KMS-11 (cell line): Measurements from ENCODE around the gene PRRT4.

Experiments used
- H2AFZ ChIP-seq: fragments of 200-600 bp; sonication (generic); 2 replicates; pipeline ENCODE4 v1.6.1; 2016; ENCODE audit warnings: antibody characterized with exemption, mixed run types, low read depth
- H3K27ac ChIP-seq: fragments of 200-600 bp; sonication (generic); 2 replicates; pipeline ENCODE4 v1.6.1; 2016; ENCODE audit warnings: mild to moderate bottlenecking, mixed run types
- H3K27me3 ChIP-seq: fragments of 200-600 bp; sonication (generic); 2 replicates; pipeline ENCODE4 v1.6.1; 2017; ENCODE audit warnings: mild to moderate bottlenecking, low read depth, mixed run types, moderate library complexity; ENCODE audit not compliant: insufficient read depth
- H3K36me3 ChIP-seq: fragments of 200-600 bp; sonication (generic); 2 replicates; pipeline ENCODE4 v1.6.1; 2017; ENCODE audit warnings: mild to moderate bottlenecking, mixed run types; ENCODE audit not compliant: insufficient read depth
- H3K4me1 ChIP-seq: fragments of 200-600 bp; sonication (generic); 2 replicates; pipeline ENCODE4 v1.6.1; 2016; ENCODE audit warnings: mild to moderate bottlenecking, low read depth, mixed run types; ENCODE audit not compliant: poor library complexity, severe bottlenecking
- H3K4me2 ChIP-seq: fragments of 200-600 bp; sonication (generic); 2 replicates; pipeline ENCODE4 v1.7.0; 2016; ENCODE audit warnings: mild to moderate bottlenecking, mixed run types
- H3K4me3 ChIP-seq: fragments of 200-600 bp; sonication (generic); IDR thresholded peaks from 2 replicates; pipeline ENCODE4 v1.6.1; 2017; ENCODE audit warnings: low read depth, low read length, mixed read lengths; ENCODE audit not compliant: insufficient read depth
- H3K79me2 ChIP-seq: fragments of 200-600 bp; sonication (generic); 2 replicates; pipeline ENCODE4 v1.6.1; 2016; ENCODE audit warnings: low read depth, mixed run types; ENCODE audit not compliant: insufficient read depth
- H3K9ac ChIP-seq: fragments of 200-600 bp; sonication (generic); 2 replicates; pipeline ENCODE4 v1.6.1; 2016; ENCODE audit warnings: mild to moderate bottlenecking, mixed run types
- H4K20me1 ChIP-seq: fragments of 200-600 bp; sonication (generic); 2 replicates; pipeline ENCODE4 v1.6.1; 2016; ENCODE audit warnings: mild to moderate bottlenecking, mixed run types; ENCODE audit not compliant: insufficient read depth
- TF ChIP-seq, protein P1 (sequence below): fragments of 200-600 bp; sonication (generic); conservative IDR thresholded peaks from 2 replicates; pipeline ENCODE4 v1.6.1; 2017; ENCODE audit warnings: low read depth, mild to moderate bottlenecking, antibody characterized with exemption, low read length, moderate library complexity, mixed read lengths

Gene PRRT4

DNA sequence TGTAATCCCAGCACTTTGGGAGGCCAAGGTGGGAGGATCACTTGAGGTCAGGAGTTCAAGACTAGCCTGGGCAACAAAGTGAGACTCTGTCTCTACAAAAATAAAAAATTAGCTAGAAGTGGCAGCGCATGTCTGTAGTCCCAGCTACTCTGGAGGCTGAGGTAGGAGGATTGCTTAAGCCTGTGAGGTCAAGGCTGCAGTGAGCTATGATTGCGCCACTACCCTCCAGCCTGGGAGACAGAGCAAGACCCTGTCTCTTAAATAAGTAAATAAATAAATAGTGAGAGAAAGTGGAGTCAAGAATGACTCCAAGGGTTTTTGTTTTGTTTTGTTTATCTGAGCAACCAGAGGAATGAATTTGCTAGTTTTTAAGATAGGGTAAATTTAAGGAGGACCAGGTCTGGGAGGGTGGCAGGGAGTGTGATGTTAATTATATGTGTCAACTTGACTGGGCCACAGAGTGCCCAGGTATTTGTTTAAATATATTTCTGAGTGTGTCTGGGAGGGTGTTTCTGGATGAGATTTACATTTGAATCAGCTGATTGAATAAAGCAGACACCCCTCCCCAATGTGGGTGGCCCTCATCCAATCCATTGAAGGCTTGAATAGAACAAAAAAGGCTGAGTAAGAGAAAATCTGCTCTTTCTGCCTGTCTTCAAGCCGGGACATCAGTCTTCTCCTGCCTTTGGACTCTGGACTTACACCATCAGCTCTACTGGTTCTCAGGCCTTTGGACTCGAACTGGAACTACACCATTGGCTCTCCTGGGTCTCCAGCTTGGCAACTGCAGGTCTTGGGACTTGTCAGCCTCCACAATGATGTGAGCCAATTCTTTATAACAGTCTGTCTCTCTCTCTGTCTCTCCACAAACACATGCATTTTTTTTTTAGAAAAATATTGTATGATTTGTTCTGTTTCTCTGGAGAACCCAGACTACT lies 24.8 kb upstream of the PRRT4 start:
- TF ChIP-seq, protein P1, sequence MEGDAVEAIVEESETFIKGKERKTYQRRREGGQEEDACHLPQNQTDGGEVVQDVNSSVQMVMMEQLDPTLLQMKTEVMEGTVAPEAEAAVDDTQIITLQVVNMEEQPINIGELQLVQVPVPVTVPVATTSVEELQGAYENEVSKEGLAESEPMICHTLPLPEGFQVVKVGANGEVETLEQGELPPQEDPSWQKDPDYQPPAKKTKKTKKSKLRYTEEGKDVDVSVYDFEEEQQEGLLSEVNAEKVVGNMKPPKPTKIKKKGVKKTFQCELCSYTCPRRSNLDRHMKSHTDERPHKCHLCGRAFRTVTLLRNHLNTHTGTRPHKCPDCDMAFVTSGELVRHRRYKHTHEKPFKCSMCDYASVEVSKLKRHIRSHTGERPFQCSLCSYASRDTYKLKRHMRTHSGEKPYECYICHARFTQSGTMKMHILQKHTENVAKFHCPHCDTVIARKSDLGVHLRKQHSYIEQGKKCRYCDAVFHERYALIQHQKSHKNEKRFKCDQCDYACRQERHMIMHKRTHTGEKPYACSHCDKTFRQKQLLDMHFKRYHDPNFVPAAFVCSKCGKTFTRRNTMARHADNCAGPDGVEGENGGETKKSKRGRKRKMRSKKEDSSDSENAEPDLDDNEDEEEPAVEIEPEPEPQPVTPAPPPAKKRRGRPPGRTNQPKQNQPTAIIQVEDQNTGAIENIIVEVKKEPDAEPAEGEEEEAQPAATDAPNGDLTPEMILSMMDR, result no peak
- H3K4me3 ChIP-seq, result no peak overlapping the region

DNA sequence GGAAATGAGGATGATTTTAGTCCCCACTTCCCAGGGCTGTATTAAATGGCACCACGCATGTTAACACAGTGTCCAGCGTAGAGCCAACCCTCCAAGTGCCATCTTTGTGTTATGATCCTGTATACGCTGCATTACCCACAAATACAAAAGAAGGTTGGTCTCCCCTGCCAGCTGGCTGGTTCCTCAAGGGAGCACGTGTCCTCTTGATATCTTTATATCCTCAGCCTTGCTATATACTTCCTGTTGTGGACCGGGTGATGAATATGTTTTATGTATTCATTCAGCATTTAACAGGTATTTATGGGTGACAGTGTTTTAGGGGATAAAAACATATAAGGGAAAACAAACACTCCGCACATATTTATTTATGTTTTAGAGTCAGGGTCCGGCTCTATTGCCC lies 23.2 kb upstream of the PRRT4 start:
- Histone ChIP-seq H3K36me3 (no peaks in the 10 kb centered on the region), H3K9ac (no peak overlapping the region), H3K79me2 (no peaks in the 10 kb centered on the region), H3K4me2 (no peak overlapping the region), H3K27ac (no peak overlapping the region), H3K27me3 (no peaks in the 10 kb centered on the region; the same call in 1 of the 2 replicates), H2AFZ (no peak overlapping the region), H3K4me1 (no peaks in the 10 kb centered on the region), H4K20me1 (no peaks in the 10 kb centered on the region), H3K4me3 (no peak overlapping the region)
- TF ChIP-seq, protein P1, result no peak

More for the DNA sequence above, 24.8 kb upstream of the PRRT4 start:
- H3K9ac ChIP-seq, result no peak overlapping the region
- H4K20me1 ChIP-seq, result no peaks in the 10 kb centered on the region
- H2AFZ ChIP-seq, result no peak overlapping the region
- H3K27ac ChIP-seq, result no peak overlapping the region
- no peaks in the 10 kb centered on the region for H3K4me1 ChIP-seq
- no peaks in the 10 kb centered on the region for H3K36me3 ChIP-seq
- H3K79me2 ChIP-seq, result no peaks in the 10 kb centered on the region
- no peaks in the 10 kb centered on the region; the same call in 1 of the 2 replicates for H3K27me3 ChIP-seq
- H3K4me2 ChIP-seq, result no peak overlapping the region

DNA sequence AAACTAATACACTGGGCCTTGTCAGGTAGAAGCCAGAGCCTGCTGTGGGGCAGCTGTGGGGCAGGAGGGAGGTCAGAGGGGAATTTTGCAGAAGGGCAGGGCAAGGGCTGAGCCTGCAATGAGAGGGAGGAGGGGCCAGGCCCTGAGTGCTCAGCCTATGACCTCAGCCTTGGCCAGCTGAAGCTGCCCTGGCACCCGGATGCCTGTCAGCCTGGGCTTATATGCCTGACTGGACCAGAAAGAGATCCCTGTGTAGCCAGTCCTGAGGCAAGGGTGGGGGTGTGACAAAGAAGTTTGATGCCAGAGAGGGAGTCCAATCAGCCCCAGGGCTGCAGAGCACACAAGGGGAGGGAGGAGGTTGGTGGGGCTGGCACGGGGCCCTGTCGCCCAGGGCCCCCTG lies 22.3 kb upstream of the PRRT4 start:
- H4K20me1 ChIP-seq, result no peaks in the 10 kb centered on the region
- no peak overlapping the region for H3K4me2 ChIP-seq
- H3K27ac ChIP-seq, result no peak overlapping the region
- no peak overlapping the region for H3K9ac ChIP-seq
- H2AFZ ChIP-seq, result no peak overlapping the region
- no peaks in the 10 kb centered on the region for H3K79me2 ChIP-seq
- TF ChIP-seq, protein P1, result no peak
- no peaks in the 10 kb centered on the region; the same call in 1 of the 2 replicates for H3K27me3 ChIP-seq
- H3K4me1 ChIP-seq, result no peaks in the 10 kb centered on the region
- H3K36me3 ChIP-seq, result no peaks in the 10 kb centered on the region
- H3K4me3 ChIP-seq, result no peak overlapping the region

DNA sequence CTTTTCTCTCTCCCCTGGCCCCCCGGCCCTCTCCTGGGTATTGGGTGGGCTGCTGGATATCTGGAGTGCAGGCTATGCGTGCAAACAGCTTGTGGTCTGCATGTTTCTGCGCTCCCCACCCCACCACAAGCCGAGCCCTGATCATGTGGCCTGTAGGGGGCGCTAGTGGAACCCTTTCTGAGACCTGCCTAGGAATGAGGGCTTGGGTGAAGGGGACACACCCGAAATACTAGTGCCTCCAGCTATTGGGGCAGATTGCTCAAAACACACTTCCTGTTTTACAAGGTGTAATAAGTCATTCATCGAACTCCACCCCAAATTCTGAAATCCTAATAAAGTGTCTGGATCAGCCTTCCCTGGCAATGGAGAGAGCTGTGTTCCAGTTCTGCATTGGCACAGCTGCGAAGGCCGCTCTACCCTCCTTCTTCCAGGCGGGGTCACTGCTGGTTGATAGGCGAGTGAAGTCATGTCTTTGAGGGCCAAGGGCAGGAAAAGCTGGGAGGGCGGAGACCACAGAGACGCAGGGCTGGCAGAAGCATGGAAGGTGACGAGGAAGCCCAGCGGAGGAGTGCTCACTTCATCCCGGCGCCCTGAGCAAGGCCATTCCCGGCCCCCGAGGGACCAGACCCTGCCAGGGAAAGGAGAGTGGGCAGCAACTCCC lies 19.8 kb upstream of the PRRT4 start:
- no peak overlapping the region for H3K27ac ChIP-seq
- H3K79me2 ChIP-seq, result no peaks in the 10 kb centered on the region
- no peaks in the 10 kb centered on the region for H4K20me1 ChIP-seq
- TF ChIP-seq, protein P1, result peak; percentile 89
- H3K9ac ChIP-seq, result no peak overlapping the region
- no peak overlapping the region for H3K4me2 ChIP-seq
- H3K36me3 ChIP-seq, result no peaks in the 10 kb centered on the region
- no peak overlapping the region for H2AFZ ChIP-seq
- H3K4me3 ChIP-seq, result no peak overlapping the region
- H3K27me3 ChIP-seq, result no peaks in the 10 kb centered on the region
- no peaks in the 10 kb centered on the region for H3K4me1 ChIP-seq
